GM21723 (cell line): ENCODE results near the gene UMPS.
"Not testable (repeated sequence)": the region's sequence is repeated elsewhere in the genome, so short reads cannot be mapped to it uniquely, and the experiment has no call there.

Experiments used
- ATAC-seq: cut with Tn5 transposase; IDR thresholded peaks from one replicate; pipeline ENCODE4 v1.9.1; 2021; ENCODE audit warnings: mild to moderate bottlenecking, moderate library complexity; ENCODE audit not compliant: unreplicated experiment

Gene UMPS

GRCh38 chr3:124777762-124778470, 47.7 kb downstream of the UMPS start:
- ATAC-seq = no peak

- no peak for ATAC-seq
These were observed 48.9 kb downstream of the UMPS start for GRCh38 chr3:124779116-124779515.

- no peak for ATAC-seq
These were observed 49.5 kb downstream of the UMPS start for GRCh38 chr3:124779751-124780191.

- ATAC-seq = no peak
These were observed 50.1 kb downstream of the UMPS start for GRCh38 chr3:124780356-124780755.

- no peak for ATAC-seq
These were observed 50.7 kb downstream of the UMPS start for GRCh38 chr3:124780761-124781475.

GRCh38 chr3:124781476-124782376, 51.5 kb downstream of the UMPS start:
- ATAC-seq = no peak

GRCh38 chr3:124782377-124782712, 52.1 kb downstream of the UMPS start:
- not testable (repeated sequence) for ATAC-seq

- no peak for ATAC-seq
These were observed 53.4 kb downstream of the UMPS start for GRCh38 chr3:124783696-124784095.

- ATAC-seq = no peak
These were observed 54.6 kb downstream of the UMPS start for GRCh38 chr3:124784686-124785382.

- no peak for ATAC-seq
These were observed 55.7 kb downstream of the UMPS start for GRCh38 chr3:124785973-124786372.

- no peak for ATAC-seq
These were observed 56.4 kb downstream of the UMPS start for GRCh38 chr3:124786511-124787241.

- no peak for ATAC-seq
These were observed 57.4 kb downstream of the UMPS start for GRCh38 chr3:124787476-124788195.

GRCh38 chr3:124788254-124788745, 58.0 kb downstream of the UMPS start:
- no peak for ATAC-seq

GRCh38 chr3:124789103-124789502, 58.9 kb downstream of the UMPS start:
- ATAC-seq = not testable (repeated sequence)

GRCh38 chr3:124791142-124791541, 60.9 kb downstream of the UMPS start:
- no peak for ATAC-seq

- no peak for ATAC-seq
These were observed 61.4 kb downstream of the UMPS start for GRCh38 chr3:124791639-124792151.

- ATAC-seq = no peak
These were observed 62.2 kb downstream of the UMPS start for GRCh38 chr3:124792341-124793040.

- no peak for ATAC-seq
These were observed 62.9 kb downstream of the UMPS start for GRCh38 chr3:124793054-124793739.
